PC-3 (cell line): Measurements from ENCODE around the gene PPP1R16B. TPM values are rescaled to one million over a fixed set of nuclear protein-coding genes. Genes with fewer than 3 reads are reported as not detected.

ENCODE experiments used
- ATAC-seq: fragments of 200-7000 bp; cut with Tn5 transposase; 2 replicates; pipeline ENCODE4 v1.9.1; 2020; ENCODE audit warnings: mild to moderate bottlenecking, moderate library complexity
- BruUV-seq: library from RNA; stranded (reverse); fragments of 400-500 nt; replicated peaks from 2 replicates; lab custom pipeline; 2021; lab: Mats Ljungman, UMichigan
- CTCF ChIA-PET: fragments of 300-600 bp; sonication (Branson Sonifier 250); formaldehyde crosslinking; loops from one replicate; lab custom pipeline; 2022; ENCODE audit warnings: antibody characterized with exemption; lab: Charles Lee
- POLR2A ChIA-PET: fragments of 300-600 bp; sonication (Branson Sonifier 250); formaldehyde crosslinking; loops from one replicate; lab custom pipeline; 2022; ENCODE audit warnings: antibody characterized with exemption; ENCODE audit not compliant: unreplicated experiment; lab: Charles Lee
- DNase-seq: peaks from one replicate; pipeline ENCODE4 v3.0.0-alpha.2; 2015
- H2AFZ ChIP-seq: fragments of 300-600 bp; sonication (generic); 2 replicates; pipeline ENCODE4 v1.6.0; 2016; ENCODE audit warnings: antibody characterized with exemption, low read length
- H3F3A ChIP-seq: fragments of 300-600 bp; sonication (generic); one replicate; pipeline ENCODE4 v1.6.0; 2017; ENCODE audit warnings: antibody characterized with exemption, low read length, control low read depth, mild to moderate bottlenecking; ENCODE audit not compliant: unreplicated experiment
- H3K27ac ChIP-seq: fragments of 300-600 bp; sonication (generic); 2 replicates; pipeline ENCODE4 v1.5.1; 2016; ENCODE audit warnings: mild to moderate bottlenecking, low read length
- H3K27me3 ChIP-seq: fragments of 300-600 bp; sonication (generic); 2 replicates; pipeline ENCODE4 v1.6.1; 2016; ENCODE audit warnings: low read length, mixed read lengths
- H3K36me3 ChIP-seq: fragments of 300-600 bp; sonication (generic); 2 replicates; pipeline ENCODE4 v1.6.1; 2016; ENCODE audit warnings: low read depth, mixed run types, low read length, mixed read lengths
- H3K4me1 ChIP-seq: fragments of 300-600 bp; sonication (generic); 2 replicates; pipeline ENCODE4 v1.5.1; 2016; ENCODE audit warnings: low read length; ENCODE audit not compliant: insufficient read depth
- H3K4me2 ChIP-seq: fragments of 300-600 bp; sonication (generic); 2 replicates; pipeline ENCODE4 v1.6.0; 2016; ENCODE audit warnings: low read length
- H3K4me3 ChIP-seq: fragments of 300-600 bp; sonication (generic); 2 replicates; pipeline ENCODE4 v1.5.1; 2016; ENCODE audit warnings: mild to moderate bottlenecking, low read length, mixed read lengths
- H3K79me2 ChIP-seq: fragments of 300-600 bp; sonication (generic); 2 replicates; pipeline ENCODE4 v1.6.1; 2017; ENCODE audit warnings: low read length, mixed read lengths
- H3K9ac ChIP-seq: fragments of 300-600 bp; sonication (generic); 2 replicates; pipeline ENCODE4 v1.6.0; 2016; ENCODE audit warnings: mild to moderate bottlenecking, low read length
- H3K9me2 ChIP-seq: fragments of 300-600 bp; sonication (generic); replicated peaks from 2 replicates; pipeline ENCODE4 v1.6.1; 2016; ENCODE audit warnings: mixed run types, low read length, mixed read lengths
- H3K9me3 ChIP-seq: fragments of 300-600 bp; sonication (generic); 2 replicates; pipeline ENCODE4 v1.6.1; 2016; ENCODE audit warnings: low read length, mixed read lengths
- H4K20me1 ChIP-seq: fragments of 300-600 bp; sonication (generic); 2 replicates; pipeline ENCODE4 v1.6.1; 2016; ENCODE audit warnings: low read length, mixed read lengths
- EZH2 ChIP-seq: fragments of 300-600 bp; sonication (generic); IDR thresholded peaks from one replicate; pipeline ENCODE4 v1.6.1; 2017; ENCODE audit warnings: antibody characterized with exemption, mild to moderate bottlenecking, low read length; ENCODE audit not compliant: unreplicated experiment
- EZH2phosphoT487 ChIP-seq: fragments of 300-600 bp; sonication (generic); IDR thresholded peaks from 2 replicates; pipeline ENCODE4 v1.6.1; 2018; ENCODE audit warnings: mild to moderate bottlenecking, antibody characterized with exemption, low read length, borderline replicate concordance
- intact Hi-C: fragments of 100-400 bp; cut with micrococcal nuclease; formaldehyde crosslinking; loops from 2 replicates; pipeline ENCODE4 v1.9.0; 2023
- total RNA-seq: library from RNA; depleted of rRNA; stranded (reverse); fragments of >200 nt; gene quantifications from 2 replicates; pipeline ENCODE4 v1.2.3, GENCODE V29; 2014
- TF ChIP-seq, protein P1 (sequence below): fragments of 300-600 bp; sonication (generic); conservative IDR thresholded peaks from 2 replicates; pipeline ENCODE4 v1.5.1; 2017; ENCODE audit warnings: antibody characterized with exemption, low read depth, mild to moderate bottlenecking, low read length

Gene PPP1R16B
- total RNA-seq, 1 experiment from 2014 or later = 0.04 TPM

DNA sequence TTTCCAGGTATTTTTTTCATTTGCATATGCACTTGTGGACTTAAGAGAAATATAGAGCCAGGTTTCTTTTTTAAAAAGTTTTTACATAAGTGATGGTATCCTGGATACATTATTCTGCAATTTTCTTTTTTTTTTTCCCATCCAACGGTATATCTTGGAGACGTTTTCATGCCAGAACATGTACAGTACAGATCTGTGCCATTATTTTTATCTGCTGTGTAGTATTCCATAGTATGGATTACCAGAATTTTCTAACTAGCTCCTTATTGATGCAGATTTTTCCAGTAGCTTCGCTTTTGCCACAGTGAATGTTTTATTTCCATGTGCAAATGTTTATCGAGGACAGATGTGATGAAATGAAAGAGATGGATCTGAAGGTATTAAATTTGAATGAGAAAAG lies 34.1 kb downstream of the PPP1R16B start:
- H3F3A ChIP-seq = no peaks in the 10 kb centered on the region
- no peak overlapping the region for H3K4me2 ChIP-seq
- peaks cover 38% of the 10 kb centered on the region for H3K27me3 ChIP-seq
- no TSS peak for BruUV-seq
- ChIA-PET CTCF (no interaction called here), POLR2A (no interaction called here)
- H3K9me2 ChIP-seq = no peaks in the 10 kb centered on the region
- H3K36me3 ChIP-seq = no peaks in the 10 kb centered on the region
- no peaks in the 10 kb centered on the region for H3K79me2 ChIP-seq
- H3K9me3 ChIP-seq = no peaks in the 10 kb centered on the region
- DNase-seq = no peak
- no peak overlapping the region for H3K9ac ChIP-seq
- TF ChIP-seq EZH2phosphoT487 (no peak), EZH2 (no peak)
- TF ChIP-seq, protein P1, sequence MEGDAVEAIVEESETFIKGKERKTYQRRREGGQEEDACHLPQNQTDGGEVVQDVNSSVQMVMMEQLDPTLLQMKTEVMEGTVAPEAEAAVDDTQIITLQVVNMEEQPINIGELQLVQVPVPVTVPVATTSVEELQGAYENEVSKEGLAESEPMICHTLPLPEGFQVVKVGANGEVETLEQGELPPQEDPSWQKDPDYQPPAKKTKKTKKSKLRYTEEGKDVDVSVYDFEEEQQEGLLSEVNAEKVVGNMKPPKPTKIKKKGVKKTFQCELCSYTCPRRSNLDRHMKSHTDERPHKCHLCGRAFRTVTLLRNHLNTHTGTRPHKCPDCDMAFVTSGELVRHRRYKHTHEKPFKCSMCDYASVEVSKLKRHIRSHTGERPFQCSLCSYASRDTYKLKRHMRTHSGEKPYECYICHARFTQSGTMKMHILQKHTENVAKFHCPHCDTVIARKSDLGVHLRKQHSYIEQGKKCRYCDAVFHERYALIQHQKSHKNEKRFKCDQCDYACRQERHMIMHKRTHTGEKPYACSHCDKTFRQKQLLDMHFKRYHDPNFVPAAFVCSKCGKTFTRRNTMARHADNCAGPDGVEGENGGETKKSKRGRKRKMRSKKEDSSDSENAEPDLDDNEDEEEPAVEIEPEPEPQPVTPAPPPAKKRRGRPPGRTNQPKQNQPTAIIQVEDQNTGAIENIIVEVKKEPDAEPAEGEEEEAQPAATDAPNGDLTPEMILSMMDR = no peak
- H3K4me1 ChIP-seq = no peaks in the 10 kb centered on the region
- H4K20me1 ChIP-seq = no peaks in the 10 kb centered on the region
- intact Hi-C loops = no loop called here
- no peak overlapping the region for H3K4me3 ChIP-seq
- H2AFZ ChIP-seq = no peak overlapping the region
- H3K27ac ChIP-seq = no peak overlapping the region
- ATAC-seq = no peak

DNA sequence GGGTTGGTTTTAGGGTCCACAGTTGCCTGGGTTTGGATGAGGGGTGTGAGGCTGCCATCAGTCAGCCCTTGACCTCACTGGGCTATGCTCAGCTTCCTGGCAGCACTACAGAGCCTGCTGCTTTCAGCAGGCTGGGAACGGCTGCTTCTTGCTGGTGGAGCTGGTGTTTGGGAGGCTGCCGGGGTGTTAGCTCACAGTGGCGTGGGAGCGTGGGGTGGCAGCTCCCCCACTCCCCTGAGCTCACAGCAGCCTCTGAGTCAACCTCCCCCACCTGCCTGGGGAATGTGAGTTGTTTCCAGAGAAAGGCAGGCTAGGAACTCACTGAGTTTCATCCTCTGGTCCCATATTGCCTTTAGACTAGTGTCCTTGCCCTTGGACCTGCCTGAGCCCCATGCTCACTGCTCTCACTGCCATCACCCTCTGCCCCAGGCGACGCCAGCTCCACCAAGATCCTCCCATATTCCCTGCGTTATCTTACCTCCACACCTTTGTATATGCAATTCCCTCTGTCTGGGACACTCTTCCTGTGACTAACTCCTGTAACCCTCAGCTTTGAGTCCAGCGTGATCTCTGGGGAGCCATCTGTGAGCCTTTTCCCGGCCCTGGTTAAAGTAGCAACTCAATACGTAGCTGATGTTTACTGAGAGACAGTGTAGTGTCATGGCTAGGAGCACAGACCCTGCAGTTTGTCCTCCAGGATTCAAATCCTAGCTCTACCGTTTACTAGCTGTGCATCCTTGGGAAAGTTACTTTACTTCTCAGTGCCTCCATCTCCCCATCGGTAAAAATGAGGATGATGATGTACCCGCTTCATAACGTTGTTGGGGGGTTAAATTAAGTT lies 34.8 kb downstream of the PPP1R16B start:
- Histone ChIP-seq H3K9ac (no peak overlapping the region), H3K9me2 (no peaks in the 10 kb centered on the region), H3K4me1 (no peaks in the 10 kb centered on the region), H2AFZ (no peak overlapping the region), H4K20me1 (no peaks in the 10 kb centered on the region), H3K27ac (no peak overlapping the region), H3K36me3 (no peaks in the 10 kb centered on the region), H3K79me2 (no peaks in the 10 kb centered on the region), H3K4me2 (no peak overlapping the region), H3F3A (no peaks in the 10 kb centered on the region), H3K4me3 (no peak overlapping the region), H3K9me3 (no peaks in the 10 kb centered on the region), H3K27me3 (peaks cover 43% of the 10 kb centered on the region)
- no peak for DNase-seq
- ATAC-seq = no peak
- no TSS peak for BruUV-seq
- POLR2A ChIA-PET = interaction anchor here (0.5 kb wide), 1 partner anchor 147 kb away, joined by 4 read pairs; no protein-coding TSS in a partner anchor
- TF ChIP-seq, protein P1 = no peak
- TF ChIP-seq EZH2phosphoT487 = no peak
- no peak for TF ChIP-seq EZH2
- intact Hi-C loops = no loop called here
- CTCF ChIA-PET = no interaction called here

GRCh38 chr20:38840894-38841470 lies 35.5 kb downstream of the PPP1R16B start:
- peaks cover 50% of the 10 kb centered on the region for H3K27me3 ChIP-seq
- no peaks in the 10 kb centered on the region for H3F3A ChIP-seq
- ChIA-PET CTCF (no interaction called here), POLR2A (no interaction called here)
- H3K9me3 ChIP-seq = no peaks in the 10 kb centered on the region
- no peaks in the 10 kb centered on the region for H3K9me2 ChIP-seq
- TF ChIP-seq, protein P1 = no peak
- TF ChIP-seq EZH2 (no peak), EZH2phosphoT487 (no peak)
- H3K9ac ChIP-seq = no peak overlapping the region
- H3K79me2 ChIP-seq = no peaks in the 10 kb centered on the region
- ATAC-seq (no peak), DNase-seq (no peak)
- no peaks in the 10 kb centered on the region for H3K4me1 ChIP-seq
- H2AFZ ChIP-seq = no peak overlapping the region
- H3K27ac ChIP-seq = no peak overlapping the region
- H3K4me2 ChIP-seq = no peak overlapping the region
- no TSS peak for BruUV-seq
- H3K36me3 ChIP-seq = no peaks in the 10 kb centered on the region
- no peaks in the 10 kb centered on the region for H4K20me1 ChIP-seq
- H3K4me3 ChIP-seq = no peak overlapping the region
- intact Hi-C loops = no loop called here
